HepG2 (cell line): ENCODE measurements around the gene RREB1. TPM values are rescaled to one million over a fixed set of nuclear protein-coding genes. Genes with fewer than 3 reads are reported as not detected.
A peak's percentile ranks its signal among the peaks of the same experiment; 100 is the strongest.

Experiments used
- ATAC-seq: fragments of 200-7000 bp; cut with Tn5 transposase; 3 replicates; pipeline ENCODE4 v1.9.1; 2020; ENCODE audit warnings: mild to moderate bottlenecking, moderate library complexity
- BruUV-seq: library from RNA; stranded (reverse); fragments of 400-500 nt; replicated peaks from 2 replicates; lab custom pipeline; 2021; lab: Mats Ljungman, UMichigan
- CTCF ChIA-PET: fragments of 300-600 bp; formaldehyde crosslinking; extraction: SDS; loops from one replicate; lab custom pipeline; 2021; ENCODE audit warnings: low total read pairs, inconsistent platforms, low intra/inter-chr PET ratio; lab: Yijun Ruan, JAX
- POLR2A ChIA-PET: fragments of 350-600 bp; sonication (Branson Sonifier 250); formaldehyde crosslinking; loops from one replicate; lab custom pipeline; 2020; ENCODE audit warnings: antibody characterized with exemption, inconsistent platforms; lab: Yijun Ruan, JAX
- DNase-seq: peaks from one replicate; pipeline ENCODE4 v3.0.0-alpha.2; 2015; ENCODE audit warnings: low spot score
- FAIRE-seq: peaks from 3 replicates; lab custom pipeline; 2011; peaks lifted over from hg19 to GRCh38; lab: Jason Lieb, UNC
- H2AFZ ChIP-seq: one replicate; pipeline ENCODE4 v1.6.1; 2011; ENCODE audit warnings: low read length, inconsistent platforms
- H3K27ac ChIP-seq: fragments of 300-600 bp; 3 replicates; pipeline ENCODE4 v1.8.0; 2011; ENCODE audit warnings: mixed run types, mild to moderate bottlenecking, mixed read lengths, low read length, inconsistent platforms; ENCODE audit not compliant: insufficient read depth; ENCODE audit errors: extremely low read length
- H3K27me3 ChIP-seq, 2 experiments: fragments of 200-600 bp in 1 of 2; 2 replicates in 1 of 2; 3 replicates in 1 of 2; pipeline versions ENCODE4 v1.6.0 to v1.8.0; 2011; ENCODE audit warnings: low read length in 2 of 2, mild to moderate bottlenecking in 2 of 2, moderate library complexity in 2 of 2, inconsistent platforms in 1 of 2; ENCODE audit not compliant: insufficient read depth in 2 of 2, control insufficient read depth in 1 of 2
- H3K36me3 ChIP-seq, 2 experiments: fragments of 200-600 bp in 1 of 2; replicated peaks in 1 of 2; 2 replicates in 1 of 2; 3 replicates in 1 of 2; pipeline versions ENCODE4 v1.5.1 to v1.8.0; 2011; ENCODE audit warnings: low read length in 2 of 2, inconsistent platforms in 1 of 2; ENCODE audit not compliant: insufficient read depth in 2 of 2, control insufficient read depth in 1 of 2
- H3K4me1 ChIP-seq: 2 replicates; pipeline ENCODE4 v1.5.1; 2012; ENCODE audit warnings: low read length, inconsistent platforms; ENCODE audit not compliant: insufficient read depth
- H3K4me2 ChIP-seq: 2 replicates; pipeline ENCODE4 v1.6.0; 2011; ENCODE audit warnings: low read depth, low read length, inconsistent platforms
- H3K4me3 ChIP-seq, 3 experiments: fragments of 200-600 bp in 1 of 3; sonication (generic), shearing (Covaris generic) in 1 of 3; replicated peaks in 1 of 3; 2 replicates each; pipeline ENCODE4 v1.5.1; 2011 to 2016; ENCODE audit warnings: low read length in 3 of 3, inconsistent platforms in 2 of 3, low read depth in 2 of 3, mild to moderate bottlenecking in 2 of 3, control low read depth in 1 of 3, mixed read lengths in 1 of 3; ENCODE audit not compliant: insufficient read depth in 1 of 3
- H3K79me2 ChIP-seq: one replicate; pipeline ENCODE4 v1.6.1; 2011; ENCODE audit warnings: low read length, inconsistent platforms; ENCODE audit not compliant: insufficient read depth
- H3K9ac ChIP-seq: 2 replicates; pipeline ENCODE4 v1.6.0; 2011; ENCODE audit warnings: mild to moderate bottlenecking, low read depth, low read length, inconsistent platforms; ENCODE audit not compliant: insufficient read depth
- H3K9me3 ChIP-seq: 2 replicates; pipeline ENCODE4 v1.5.1; 2012; ENCODE audit warnings: mild to moderate bottlenecking, low read length
- H4K20me1 ChIP-seq: 2 replicates; pipeline ENCODE4 v1.6.0; 2011; ENCODE audit warnings: inconsistent platforms, mild to moderate bottlenecking, low read length, moderate library complexity; ENCODE audit not compliant: insufficient read depth
- BRD4 ChIP-seq: sonication (generic); formaldehyde crosslinking; IDR thresholded peaks from 2 replicates; pipeline ENCODE4 v1.4.0; 2020; ENCODE audit warnings: missing genetic modification reagents
- CEBPG ChIP-seq: IDR thresholded peaks from 2 replicates; pipeline ENCODE4 v1.6.1; 2016
- ELF3 ChIP-seq: IDR thresholded peaks from 2 replicates; pipeline ENCODE4 v1.6.1; 2016; ENCODE audit warnings: missing genetic modification reagents, missing compliant biosample characterization
- ISX ChIP-seq: sonication (generic); formaldehyde crosslinking; conservative IDR thresholded peaks from 2 replicates; pipeline ENCODE4 v1.5.0; 2020; ENCODE audit warnings: missing genetic modification reagents
- TSC22D2 ChIP-seq: sonication (generic); formaldehyde crosslinking; IDR thresholded peaks from 2 replicates; pipeline ENCODE4 v1.5.1; 2020; ENCODE audit warnings: missing genetic modification reagents, mild to moderate bottlenecking, borderline replicate concordance
- YEATS2 ChIP-seq: sonication (generic); formaldehyde crosslinking; IDR thresholded peaks from 2 replicates; pipeline ENCODE4 v1.4.0; 2020; ENCODE audit warnings: missing genetic modification reagents, borderline replicate concordance
- ZBTB10 ChIP-seq: sonication (generic); formaldehyde crosslinking; IDR thresholded peaks from 2 replicates; pipeline ENCODE4 v1.4.0; 2020; ENCODE audit warnings: missing genetic modification reagents, borderline replicate concordance
- ZFP36L1 ChIP-seq: sonication (generic); formaldehyde crosslinking; IDR thresholded peaks from 2 replicates; pipeline ENCODE4 v1.8.0; 2022; ENCODE audit warnings: mild to moderate bottlenecking, missing genetic modification reagents, moderate library complexity
- ZNF253 ChIP-seq: sonication (generic); formaldehyde crosslinking; IDR thresholded peaks from 2 replicates; pipeline ENCODE4 v1.8.0; 2022; ENCODE audit warnings: mild to moderate bottlenecking, missing genetic modification reagents, borderline replicate concordance
- ZNF530 ChIP-seq: sonication (generic); formaldehyde crosslinking; IDR thresholded peaks from 2 replicates; pipeline ENCODE4 v1.5.0; 2020; ENCODE audit warnings: low read depth, mild to moderate bottlenecking, missing genetic modification reagents
- ZNF556 ChIP-seq: sonication (generic); formaldehyde crosslinking; IDR thresholded peaks from 2 replicates; pipeline ENCODE4 v1.4.0; 2020; ENCODE audit warnings: mild to moderate bottlenecking, missing genetic modification reagents, borderline replicate concordance
- ZNF816 ChIP-seq: sonication (generic); formaldehyde crosslinking; IDR thresholded peaks from 2 replicates; pipeline ENCODE4 v1.8.0; 2022; ENCODE audit warnings: missing genetic modification reagents, mild to moderate bottlenecking, borderline replicate concordance
- WGBS: methylation state at CpG from one replicate; pipeline ENCODE4 v1.1.6; 2017; ENCODE audit warnings: low lambda C conversion rate; 5-methylcytosine and 5-hydroxymethylcytosine counted together
- in situ Hi-C: cut with HindIII; loops from 2 replicates; pipeline ENCODE4 v1.10.0; 2017; ENCODE audit warnings: low pct_unique_long_range_greater_than_20kb; ENCODE audit not compliant: extremely low pct_ligation_motif_present
- intact Hi-C: fragments of 100-400 bp; cut with micrococcal nuclease; formaldehyde crosslinking; loops from one replicate; pipeline ENCODE4 v1.10.0; 2022; ENCODE audit not compliant: unreplicated experiment
- polyA plus RNA-seq, 8 experiments: library from polyadenylated mRNA; depleted of rRNA in 3 of 8; stranded (reverse) in 7 of 8; unstranded in 1 of 8; fragments of >200 nt; fragmentation: Illumina TruSeq in 4 of 8; extraction: Trizol in 4 of 8; gene quantifications; 2 replicates each; pipeline versions ENCODE4 v1.2.1 to v1.2.3, GENCODE V29; 2011 to 2016; ENCODE audit warnings: low read depth in 4 of 8, missing spikeins in 1 of 8, mixed read lengths in 1 of 8; ENCODE audit not compliant: insufficient read depth in 1 of 8
- total RNA-seq, 5 experiments: library from RNA; depleted of rRNA; stranded (reverse); fragments of >200 nt; fragmentation: Illumina TruSeq; extraction: Trizol; gene quantifications; 2 replicates each; pipeline ENCODE4 v1.2.3, GENCODE V29; 2016; ENCODE audit warnings: low read depth in 1 of 5
- TF ChIP-seq, protein P1 (sequence below): sonication (generic); formaldehyde crosslinking; IDR thresholded peaks from 2 replicates; pipeline ENCODE4 v1.5.0; 2020; ENCODE audit warnings: missing genetic modification reagents
- TF ChIP-seq, protein P2 (sequence below): sonication (generic); IDR thresholded peaks from 2 replicates; pipeline ENCODE4 v1.6.1; 2016; ENCODE audit warnings: low read depth, borderline replicate concordance
- TF ChIP-seq, protein P3 (sequence below): sonication (generic); formaldehyde crosslinking; conservative IDR thresholded peaks from 2 replicates; pipeline ENCODE4 v1.4.0; 2020; ENCODE audit warnings: missing genetic modification reagents

RREB1 gene
- total and polyA plus RNA-seq, 2 of the 13 experiments (the other 11 are each of a cell fraction or from before 2014, with no cell fraction given), result 6.1 to 23.2 TPM

- H3K36me3 ChIP-seq, result no peaks in the 10 kb centered on the region; a peak in 1 of 5 replicates
- in situ Hi-C loops, result no loop called here
- H2AFZ ChIP-seq, result no peak overlapping the region
- peaks cover 47% of the 10 kb centered on the region for H4K20me1 ChIP-seq
- H3K9ac ChIP-seq, result peak overlapping the region; percentile 91
- ChIA-PET POLR2A (interaction anchor here (1.2 to 3.1 kb wide), 6 partner anchors 21 to 56 kb away, joined by 3 to 18 read pairs (median 6); no protein-coding TSS in a partner anchor), CTCF (no interaction called here)
- WGBS, result 1% methylated on average over 17 of the region's 86 CpGs
- peak overlapping the region; percentile 89 for H3K27ac ChIP-seq
- FAIRE-seq (peak; percentile 53), DNase-seq (peak; percentile 81), ATAC-seq (peak; percentile 51)
- no peaks in the 10 kb centered on the region; a peak in 1 of 5 replicates for H3K27me3 ChIP-seq
- peak overlapping the region; percentile 98 for H3K4me2 ChIP-seq
- peaks cover 62% of the 10 kb centered on the region for H3K79me2 ChIP-seq
- intact Hi-C loops, result loop anchor here (1.0 to 10.0 kb wide), 3 partner anchors 31 to 384 kb away; no protein-coding TSS in a partner anchor
- no peaks in the 10 kb centered on the region for H3K9me3 ChIP-seq
- no TSS peak for BruUV-seq
- peak overlapping the region; percentile 91 to 98 (median 97) for H3K4me3 ChIP-seq
- peaks cover 57% of the 10 kb centered on the region for H3K4me1 ChIP-seq
- TF ChIP-seq ISX (CRISPR knock-in tag), result 0 out of 2 replicates have a peak, but pooled peaks have one; percentile 15
- TF ChIP-seq ZNF816, result no peak
- 0 out of 2 replicates have a peak, but pooled peaks have one; percentile 37 for TF ChIP-seq BRD4 (CRISPR knock-in tag)
- TF ChIP-seq, protein P1, sequence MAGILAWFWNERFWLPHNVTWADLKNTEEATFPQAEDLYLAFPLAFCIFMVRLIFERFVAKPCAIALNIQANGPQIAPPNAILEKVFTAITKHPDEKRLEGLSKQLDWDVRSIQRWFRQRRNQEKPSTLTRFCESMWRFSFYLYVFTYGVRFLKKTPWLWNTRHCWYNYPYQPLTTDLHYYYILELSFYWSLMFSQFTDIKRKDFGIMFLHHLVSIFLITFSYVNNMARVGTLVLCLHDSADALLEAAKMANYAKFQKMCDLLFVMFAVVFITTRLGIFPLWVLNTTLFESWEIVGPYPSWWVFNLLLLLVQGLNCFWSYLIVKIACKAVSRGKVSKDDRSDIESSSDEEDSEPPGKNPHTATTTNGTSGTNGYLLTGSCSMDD (CRISPR knock-in tag), result no peak
- 0 out of 2 replicates have a peak, but pooled peaks have one; percentile 66 for TF ChIP-seq TSC22D2 (CRISPR knock-in tag)
- TF ChIP-seq ELF3 (CRISPR knock-in tag), result 0 out of 2 replicates have a peak, but pooled peaks have one; percentile 25
- peak; percentile 77 for TF ChIP-seq CEBPG
- no peak for TF ChIP-seq ZFP36L1 (CRISPR knock-in tag)
- TF ChIP-seq ZNF556 (CRISPR knock-in tag), result 0 out of 2 replicates have a peak, but pooled peaks have one; percentile 27
- peak; percentile 48; the same call in 1 of the 2 replicates for TF ChIP-seq ZBTB10
- TF ChIP-seq ZNF253 (CRISPR knock-in tag), result no peak
- TF ChIP-seq ZNF530, result no peak
- TF ChIP-seq YEATS2, result peak; percentile 51; the same call in 1 of the 2 replicates
- TF ChIP-seq, protein P2, sequence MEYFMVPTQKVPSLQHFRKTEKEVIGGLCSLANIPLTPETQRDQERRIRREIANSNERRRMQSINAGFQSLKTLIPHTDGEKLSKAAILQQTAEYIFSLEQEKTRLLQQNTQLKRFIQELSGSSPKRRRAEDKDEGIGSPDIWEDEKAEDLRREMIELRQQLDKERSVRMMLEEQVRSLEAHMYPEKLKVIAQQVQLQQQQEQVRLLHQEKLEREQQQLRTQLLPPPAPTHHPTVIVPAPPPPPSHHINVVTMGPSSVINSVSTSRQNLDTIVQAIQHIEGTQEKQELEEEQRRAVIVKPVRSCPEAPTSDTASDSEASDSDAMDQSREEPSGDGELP, result peak; percentile 34; the same call in 1 of the 2 replicates
- TF ChIP-seq, protein P3, sequence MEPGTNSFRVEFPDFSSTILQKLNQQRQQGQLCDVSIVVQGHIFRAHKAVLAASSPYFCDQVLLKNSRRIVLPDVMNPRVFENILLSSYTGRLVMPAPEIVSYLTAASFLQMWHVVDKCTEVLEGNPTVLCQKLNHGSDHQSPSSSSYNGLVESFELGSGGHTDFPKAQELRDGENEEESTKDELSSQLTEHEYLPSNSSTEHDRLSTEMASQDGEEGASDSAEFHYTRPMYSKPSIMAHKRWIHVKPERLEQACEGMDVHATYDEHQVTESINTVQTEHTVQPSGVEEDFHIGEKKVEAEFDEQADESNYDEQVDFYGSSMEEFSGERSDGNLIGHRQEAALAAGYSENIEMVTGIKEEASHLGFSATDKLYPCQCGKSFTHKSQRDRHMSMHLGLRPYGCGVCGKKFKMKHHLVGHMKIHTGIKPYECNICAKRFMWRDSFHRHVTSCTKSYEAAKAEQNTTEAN (CRISPR knock-in tag), result peak; percentile 51; the same call in 1 of the 2 replicates
These were observed 1.4 kb downstream of the RREB1 start for GRCh38 chr6:7108964-7109836.
